SKM-1 treated with dmso at 0.1 percent for 144 hours (cell line): Measurements from ENCODE around the gene CC2D2B.
"Not testable (repeated sequence)": the region's sequence is repeated elsewhere in the genome, so short reads cannot be mapped to it uniquely, and the experiment has no call there.

ENCODE experiments used
- DNase-seq: peaks from one replicate; lab custom pipeline; 2025; ENCODE audit not compliant: unreplicated experiment; lab: John Stamatoyannopoulos, UW

The CC2D2B gene

DNA sequence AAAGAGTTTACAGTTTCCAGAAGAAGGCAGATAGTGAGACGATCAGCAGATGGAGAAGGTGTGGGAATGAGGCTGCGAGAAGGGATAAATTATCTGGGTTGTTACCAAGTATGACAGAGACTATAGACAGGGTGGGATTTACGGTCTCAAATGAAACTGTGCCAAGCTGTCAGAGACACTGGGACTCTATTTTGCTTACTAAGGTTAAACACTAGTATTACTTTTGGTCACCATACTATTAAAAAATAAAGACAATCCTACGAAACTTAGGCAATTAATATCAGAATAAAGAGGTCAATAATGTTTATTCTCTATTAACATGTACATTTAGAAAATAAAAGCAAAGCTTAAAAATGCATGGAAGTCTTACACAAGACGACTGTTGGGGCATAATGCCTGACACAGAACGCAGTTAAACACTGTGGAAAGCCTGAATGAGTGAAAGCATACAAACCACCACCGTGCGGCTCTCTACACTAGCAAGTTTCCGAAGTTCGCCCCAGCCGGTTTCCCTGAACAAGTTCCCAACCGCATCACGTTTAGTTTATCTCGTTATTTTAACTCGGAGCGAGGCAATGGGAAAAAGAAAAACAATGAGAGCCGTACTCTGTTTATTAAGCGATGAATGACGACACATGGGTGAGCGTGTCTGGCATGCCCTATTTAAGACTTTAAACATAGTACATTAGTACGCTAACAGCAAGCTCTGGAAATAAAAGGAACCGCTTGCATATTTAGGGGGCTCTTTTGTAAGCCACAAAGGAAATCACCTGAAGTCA, 909 bp upstream of the CC2D2B start:
- DNase-seq: peak; percentile 54

DNA sequence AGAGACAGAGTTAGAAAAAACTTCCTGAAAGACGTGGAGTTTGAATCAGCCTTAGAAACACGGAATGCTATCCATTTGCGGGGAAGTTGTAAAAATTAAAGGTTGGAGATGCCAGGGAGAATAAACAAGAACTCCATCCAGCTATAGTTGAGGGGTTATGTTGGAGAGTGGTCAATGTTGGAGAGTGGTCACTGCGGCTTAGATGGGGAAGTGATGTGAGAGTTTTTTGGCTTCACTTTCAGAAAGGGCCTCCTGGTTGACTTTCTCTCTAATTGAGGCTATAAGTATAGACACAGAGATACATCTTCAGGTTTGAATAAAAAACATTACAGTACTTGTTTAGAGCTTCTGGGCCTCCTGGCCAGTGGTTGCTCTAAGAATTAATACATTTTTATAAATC, 675 bp downstream of the CC2D2B start:
- no peak for DNase-seq

DNA sequence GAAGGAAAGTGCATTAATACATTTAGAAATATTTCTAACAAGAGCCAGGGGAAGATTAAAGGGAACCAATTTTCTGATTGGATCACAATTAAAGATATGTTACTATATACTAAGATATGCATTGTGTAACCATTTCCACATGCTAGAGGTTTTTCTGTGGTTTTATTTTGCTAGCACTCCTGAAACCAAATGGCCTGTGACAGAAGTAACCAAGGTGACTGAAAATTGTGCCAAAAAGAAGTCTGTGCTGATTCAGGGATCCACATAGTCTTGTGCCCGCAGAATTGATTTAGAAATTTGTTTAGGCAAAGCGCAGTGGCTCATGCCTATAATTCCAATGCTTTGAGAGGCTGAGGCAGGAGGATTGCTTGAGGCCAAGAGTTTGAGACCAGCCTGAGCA, 1.8 kb downstream of the CC2D2B start:
- no peak for DNase-seq

DNA sequence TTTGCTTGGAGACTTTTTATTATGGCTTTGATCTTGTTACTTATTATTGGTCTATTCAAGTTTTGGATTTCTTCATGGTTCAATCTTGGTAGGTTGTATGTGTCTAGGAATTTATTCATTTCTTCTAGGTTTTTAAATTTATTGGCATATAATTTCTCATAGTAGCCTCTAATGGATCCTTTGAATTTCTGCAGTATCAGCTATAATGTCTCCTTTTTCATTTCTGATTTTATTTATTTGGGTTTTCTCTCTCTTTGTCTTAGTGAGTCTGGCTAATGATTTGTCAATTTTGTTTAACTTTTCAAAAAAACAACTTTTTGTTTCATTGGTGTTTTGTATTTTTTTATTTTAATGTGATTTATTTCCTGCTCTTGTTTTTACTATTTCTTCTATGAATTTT, 8.3 kb downstream of the CC2D2B start:
- not testable (repeated sequence) for DNase-seq

DNA sequence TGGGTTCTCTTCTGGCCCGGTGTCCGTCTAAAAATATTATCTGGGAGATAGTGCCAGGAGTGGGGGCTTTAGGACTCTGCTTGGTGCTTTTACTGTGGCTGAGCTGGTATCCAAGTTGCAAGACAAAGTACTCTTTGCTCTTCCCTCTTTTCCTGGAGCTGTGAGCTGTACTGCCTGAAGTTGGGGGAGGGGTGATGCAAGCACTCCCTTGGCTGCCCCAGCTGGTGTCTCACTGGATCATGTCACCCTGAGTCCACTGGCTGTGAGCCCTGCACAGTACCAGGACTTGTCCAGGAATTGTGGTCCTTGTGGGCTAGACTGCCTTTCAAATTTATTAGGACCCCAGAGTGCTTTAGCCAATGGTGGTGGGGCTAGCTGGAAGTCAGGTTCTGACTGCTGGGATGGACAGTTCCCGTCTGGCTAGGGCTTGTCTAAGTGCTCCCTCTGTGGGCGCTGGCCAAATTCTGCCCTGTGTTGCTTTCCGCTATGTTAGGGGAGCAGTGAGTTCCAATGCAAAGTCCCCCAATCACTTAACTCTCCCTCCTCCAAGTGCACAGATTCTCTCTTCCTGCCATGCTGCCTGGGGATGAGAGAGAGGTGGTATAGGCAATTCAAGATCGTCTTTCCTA, 13.1 kb downstream of the CC2D2B start:
- no peak for DNase-seq

DNA sequence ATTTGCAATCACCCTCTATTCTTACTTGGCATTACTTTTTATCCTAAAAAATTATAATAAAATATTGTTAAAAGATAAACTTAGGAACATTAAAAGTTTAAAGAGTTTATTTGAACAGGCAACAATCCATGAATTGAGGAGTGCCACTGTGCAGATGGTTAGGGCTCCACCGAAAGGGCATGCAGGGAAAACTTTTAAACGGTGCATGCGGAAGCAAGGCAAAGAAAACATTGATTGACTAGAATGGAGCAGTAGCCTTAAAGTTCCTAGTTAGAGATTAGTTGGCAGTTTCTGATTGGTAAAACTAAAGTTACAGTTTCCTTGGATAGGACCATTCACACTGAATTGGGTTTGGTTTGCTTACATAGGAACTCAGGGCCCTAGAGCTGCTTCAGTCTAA, 17.3 kb downstream of the CC2D2B start:
- no peak for DNase-seq

DNA sequence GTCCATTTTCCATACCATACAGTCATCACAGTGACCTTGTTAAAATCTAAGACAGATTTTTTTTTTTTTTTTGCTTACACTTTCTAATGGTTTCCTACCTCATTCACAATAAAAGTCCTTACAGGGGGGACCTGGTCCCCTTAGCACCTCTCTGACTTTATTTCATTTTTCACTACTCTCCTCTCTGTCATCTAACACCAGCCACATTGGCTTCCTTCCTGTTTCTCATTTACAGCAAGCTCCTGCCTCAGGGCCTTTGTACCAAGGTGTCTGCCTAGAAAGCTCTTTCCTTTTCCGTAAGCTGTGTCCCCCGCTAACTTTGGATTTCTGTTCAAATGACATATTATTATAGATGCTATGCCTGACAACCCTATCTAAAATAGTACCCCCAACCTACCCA, 27.7 kb downstream of the CC2D2B start:
- no peak for DNase-seq

DNA sequence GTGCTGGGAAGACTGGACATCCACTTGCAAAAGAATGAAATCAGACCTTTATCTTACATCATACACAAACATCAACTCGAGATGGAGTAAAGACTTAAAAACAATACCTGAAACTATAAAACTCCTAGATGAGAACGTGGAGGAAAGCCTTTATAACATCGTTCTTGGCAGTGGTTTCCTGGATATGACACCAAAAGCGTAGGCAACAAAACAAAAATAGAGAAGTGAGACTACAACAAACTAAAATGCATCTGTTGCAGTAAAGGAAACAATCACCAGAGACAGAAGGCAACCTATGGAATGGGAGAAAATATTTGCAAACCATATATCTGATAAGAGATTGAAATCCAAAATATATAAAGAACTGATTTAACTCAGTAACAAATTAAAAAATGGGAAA, 33.3 kb downstream of the CC2D2B start:
- DNase-seq: no peak

DNA sequence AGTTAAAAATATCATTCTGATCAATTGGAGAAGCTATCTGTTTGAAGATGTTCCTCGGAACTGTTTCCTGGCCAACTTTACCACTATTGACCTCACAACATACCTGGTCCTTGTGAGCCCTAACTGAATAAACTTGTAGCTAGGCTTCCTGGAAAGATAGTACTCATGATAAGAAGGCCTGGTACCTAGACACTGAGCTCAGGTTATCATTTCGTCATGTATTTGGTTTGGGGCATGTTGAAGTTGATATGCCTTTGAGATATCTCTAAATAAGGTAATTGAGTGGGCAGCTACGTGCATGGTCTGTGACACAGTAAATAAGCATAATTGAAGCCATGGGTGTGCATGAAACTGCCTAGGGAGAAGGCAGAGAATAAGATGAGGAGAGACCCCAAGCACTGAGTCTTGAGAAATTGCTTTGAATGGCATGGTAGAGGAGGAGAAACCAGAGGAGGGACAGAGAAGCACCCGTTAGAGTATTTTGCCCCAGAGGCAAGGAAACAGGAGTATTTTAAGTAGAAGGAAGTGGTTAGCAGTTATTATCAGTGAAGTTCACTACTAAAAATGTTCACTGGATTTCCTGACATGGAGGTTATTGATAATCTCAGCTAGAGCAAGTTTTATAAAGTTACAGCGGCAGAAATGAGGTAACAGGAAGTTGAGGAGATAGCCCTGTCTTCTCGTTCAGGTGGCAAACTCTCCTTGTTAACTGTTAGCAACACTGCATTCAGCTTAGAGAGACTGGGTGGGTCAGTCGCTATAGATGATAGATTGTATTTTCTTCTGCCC, 55.6 kb downstream of the CC2D2B start:
- peak; percentile 31 for DNase-seq

DNA sequence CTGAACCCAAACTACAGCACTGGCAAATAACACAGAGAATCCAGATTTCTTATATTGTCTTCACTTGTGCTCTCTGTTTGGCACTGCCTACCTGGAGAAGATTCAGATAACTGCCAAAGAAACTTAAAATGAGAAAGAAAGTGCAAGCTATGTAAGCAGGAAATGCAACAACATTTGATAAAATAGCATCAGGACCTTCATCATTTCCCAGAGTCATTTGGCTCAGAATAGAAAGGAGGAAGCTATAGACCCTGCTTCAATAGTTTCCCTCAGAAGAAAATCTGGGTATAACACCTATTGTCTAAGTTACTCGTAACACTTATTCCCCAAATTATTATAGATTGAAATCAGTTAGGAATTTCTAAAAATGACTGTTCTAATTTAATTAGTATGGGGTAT, 56.2 kb downstream of the CC2D2B start:
- DNase-seq: no peak

DNA sequence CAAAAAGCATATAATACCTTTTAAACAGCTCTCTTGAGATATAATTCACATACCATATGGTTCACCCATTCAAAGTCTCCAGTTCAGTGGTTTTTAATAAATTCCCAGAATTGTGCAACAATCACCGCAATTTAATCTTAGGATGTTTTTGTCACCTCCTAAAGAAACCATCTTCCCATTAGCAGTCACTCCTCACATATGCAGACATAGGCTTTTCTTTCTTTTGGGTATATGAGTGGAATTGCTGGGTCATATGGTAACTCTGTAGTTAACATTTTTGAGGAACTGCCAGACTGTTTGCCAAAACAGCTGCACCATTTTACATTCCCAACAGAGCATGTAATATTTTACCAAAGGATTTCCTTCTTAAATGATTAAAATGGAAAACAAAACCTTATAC, 57.0 kb downstream of the CC2D2B start:
- no peak for DNase-seq

DNA sequence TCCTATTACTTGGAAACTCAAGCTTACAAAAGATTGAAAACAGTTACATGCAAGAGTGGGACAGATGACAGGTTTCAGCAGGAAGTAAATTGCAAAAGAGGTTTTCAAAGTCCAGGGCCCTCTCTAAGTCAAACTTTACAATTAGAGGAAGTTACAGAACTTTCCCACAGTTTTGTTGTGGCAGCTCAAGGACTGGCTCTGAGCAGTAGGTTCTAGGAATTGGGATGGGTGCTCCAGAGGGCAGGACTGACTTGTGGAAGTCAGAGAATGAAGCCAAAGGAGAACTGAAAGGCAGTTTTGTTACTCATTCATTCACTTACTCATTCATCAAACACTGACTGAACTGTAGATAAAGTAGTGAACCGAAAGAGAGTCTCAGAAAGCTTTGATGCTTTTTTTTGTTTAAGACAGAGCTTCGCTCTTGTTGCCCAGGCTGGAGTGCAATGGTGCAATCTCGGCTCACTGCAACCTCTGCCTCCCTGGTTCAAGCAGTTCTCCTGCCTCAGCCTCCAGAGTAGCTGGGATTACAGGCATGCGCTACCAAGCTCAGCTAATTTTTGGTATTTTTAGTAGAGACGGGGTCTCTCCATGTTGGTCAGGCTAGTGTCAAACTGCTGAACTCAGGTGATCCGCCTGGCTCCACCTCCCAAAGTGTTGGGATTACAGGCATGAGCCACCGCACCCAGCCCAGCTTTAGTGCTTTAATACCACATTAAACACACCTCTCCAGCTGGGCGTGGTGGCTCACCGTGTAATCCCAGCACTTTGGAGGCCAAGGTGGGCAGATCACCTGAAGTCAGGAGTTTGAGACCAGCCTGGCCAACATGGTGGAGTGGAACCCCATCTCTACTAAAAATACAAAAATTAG, 68.8 kb downstream of the CC2D2B start:
- peak; percentile 78 for DNase-seq

DNA sequence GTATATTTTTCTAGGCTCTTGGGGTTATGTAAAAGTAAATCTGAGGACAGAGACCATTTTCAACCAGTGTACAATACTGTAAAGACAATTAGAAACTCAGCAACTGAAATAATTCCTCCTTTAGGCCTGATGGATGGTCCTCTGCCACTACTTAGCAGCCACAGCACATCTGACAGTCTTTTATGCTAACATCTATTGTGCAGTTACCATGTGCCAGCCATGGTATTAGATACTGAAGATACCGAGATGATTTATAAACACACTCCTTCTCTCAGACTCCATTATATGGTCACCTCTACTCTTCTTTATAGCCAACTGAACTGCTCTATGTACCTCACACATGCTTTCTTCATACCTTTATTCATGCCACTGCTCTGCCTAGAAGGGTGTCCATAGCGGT, 74.4 kb downstream of the CC2D2B start:
- DNase-seq: no peak

DNA sequence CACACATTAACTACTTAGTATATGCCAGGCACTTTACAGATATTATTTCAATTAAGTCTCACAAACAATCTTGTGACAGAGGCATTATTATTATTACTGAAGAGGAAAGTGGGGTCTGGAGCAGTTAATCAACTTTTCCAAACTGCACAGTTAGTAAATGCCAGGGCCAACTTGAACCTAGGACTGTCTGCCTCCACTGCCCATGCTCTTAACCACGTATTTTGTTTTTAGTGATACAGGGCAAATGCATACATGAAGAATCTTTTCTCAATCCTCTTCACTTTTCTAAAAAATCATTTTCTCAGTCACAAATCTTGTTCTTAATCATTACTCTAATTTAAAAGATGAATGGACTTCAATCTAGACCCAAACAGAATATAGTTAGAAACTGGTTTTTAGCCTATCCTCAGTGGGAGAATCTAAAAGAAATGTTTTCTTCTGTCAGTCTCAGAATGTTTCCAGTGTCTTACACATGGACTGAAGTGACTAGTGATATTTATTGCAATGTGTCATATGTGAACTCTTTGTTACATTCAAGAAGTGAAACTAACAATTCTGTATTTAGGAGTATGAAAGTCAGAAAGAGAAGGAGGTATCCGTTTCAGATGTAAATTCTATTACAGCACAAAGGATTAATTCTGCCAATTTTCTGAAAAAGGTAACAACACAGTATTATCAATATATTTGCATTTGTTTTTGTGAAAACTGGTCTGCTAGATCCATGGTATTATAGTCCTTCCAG, 80.1 kb downstream of the CC2D2B start:
- no peak for DNase-seq

DNA sequence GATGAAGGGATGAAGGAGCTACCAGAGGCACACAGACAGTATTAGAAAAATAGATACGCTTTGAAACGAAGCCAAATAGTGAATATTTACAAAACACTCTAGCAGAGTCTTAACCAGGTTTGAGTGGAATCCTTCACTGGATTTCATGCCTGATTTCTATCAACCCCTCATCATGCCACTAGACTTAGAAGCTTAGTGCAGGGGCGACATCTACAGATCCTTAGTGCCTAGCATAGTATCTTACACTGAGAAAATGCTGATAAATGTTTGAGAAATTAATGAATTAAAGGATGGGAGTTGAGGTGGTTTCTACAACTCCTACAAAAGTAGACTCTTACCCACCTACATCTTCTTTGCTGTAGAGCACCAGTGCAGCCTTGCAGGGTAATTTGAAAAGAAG, 80.9 kb downstream of the CC2D2B start:
- no peak for DNase-seq

DNA sequence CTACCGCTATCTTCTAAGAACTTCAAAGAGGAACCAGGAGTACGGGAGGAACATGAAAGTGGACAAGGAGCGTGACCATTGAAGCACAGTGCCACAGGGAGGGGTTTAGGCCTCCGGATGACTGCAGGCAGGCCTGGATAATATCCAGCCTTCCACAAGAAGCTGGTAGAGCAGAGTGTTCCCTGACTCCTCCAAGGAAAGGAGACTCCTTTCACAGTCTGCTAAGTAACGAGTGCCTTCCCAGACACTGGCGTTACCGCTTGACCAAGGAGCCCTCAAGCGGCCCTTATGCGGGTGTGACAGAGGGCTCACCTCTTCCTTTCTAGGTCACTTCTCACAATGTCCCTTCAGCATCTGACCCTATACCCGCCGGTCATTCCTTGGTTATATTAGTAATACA, 86.6 kb downstream of the CC2D2B start:
- DNase-seq: not testable (repeated sequence)

DNA sequence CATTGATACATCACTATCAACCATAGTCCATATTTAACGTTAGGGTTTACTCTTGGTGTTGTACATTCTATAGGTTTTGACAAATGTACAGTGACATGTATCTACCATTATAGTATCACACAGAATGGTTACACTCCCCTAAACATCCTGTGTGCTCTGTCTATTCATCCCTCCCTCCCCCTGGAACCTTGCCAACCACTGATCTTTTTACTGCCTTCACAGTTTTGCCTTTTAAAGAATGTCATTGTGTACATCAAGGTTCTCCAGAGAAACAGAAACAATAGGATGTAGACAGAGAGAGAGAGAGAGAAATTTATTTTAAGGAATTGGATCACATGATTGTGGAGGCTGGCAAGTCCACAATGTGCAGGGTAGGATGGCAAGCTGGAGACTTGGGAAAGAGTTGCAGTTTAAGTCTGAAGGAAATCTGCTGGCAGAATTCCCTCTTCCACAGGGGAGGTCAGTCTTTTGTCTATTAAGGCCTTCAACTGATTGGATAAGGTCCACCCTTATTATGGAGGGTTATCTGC, 90.5 kb downstream of the CC2D2B start:
- DNase-seq: no peak

DNA sequence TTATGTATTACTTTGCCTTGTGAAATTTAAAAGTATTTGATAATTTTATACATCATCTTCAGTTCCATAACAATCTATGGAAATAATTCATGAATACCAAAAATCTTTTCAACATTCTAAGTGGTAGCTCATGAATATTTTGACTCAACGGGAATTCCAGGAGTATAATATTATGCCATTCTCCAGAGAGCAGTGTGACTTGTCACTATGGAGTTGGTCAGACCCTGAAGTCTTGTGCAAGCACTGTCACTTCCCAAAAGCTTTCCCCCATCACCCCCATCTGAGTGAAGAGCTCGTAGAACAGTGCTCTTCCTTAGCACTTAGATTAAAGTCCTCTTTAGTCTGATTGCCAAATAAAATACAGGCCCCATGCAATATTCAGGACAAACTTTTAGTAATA, 106.2 kb downstream of the CC2D2B start:
- DNase-seq: no peak

DNA sequence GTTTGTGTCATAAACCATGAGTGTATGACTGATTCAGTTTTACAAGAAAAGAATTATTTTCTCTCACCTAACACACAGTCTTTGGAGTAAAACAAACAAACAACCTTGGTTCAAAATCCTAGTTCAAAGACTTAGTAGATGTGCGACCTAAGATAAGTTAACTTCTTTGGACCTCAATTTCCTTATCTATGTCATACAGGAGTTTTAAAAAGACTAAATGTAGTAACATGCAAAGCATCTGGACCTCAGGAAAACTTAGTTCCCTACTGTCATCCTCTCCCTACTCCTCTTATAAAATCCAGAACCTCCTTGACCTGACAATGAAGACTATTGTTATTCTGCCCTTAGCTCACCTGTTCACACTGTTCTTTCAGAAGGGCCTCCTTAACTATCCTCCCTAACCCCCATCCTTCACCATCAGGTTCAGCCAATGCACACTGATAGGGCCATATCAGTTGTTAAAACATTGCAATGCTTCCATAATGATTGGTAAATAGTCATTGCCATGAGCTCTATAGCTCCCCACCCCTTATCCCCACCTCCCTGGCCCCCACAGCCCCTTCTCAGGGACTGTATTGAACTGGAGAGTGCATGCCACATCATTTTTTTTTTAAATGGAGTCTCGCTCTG, 106.8 kb downstream of the CC2D2B start:
- DNase-seq: no peak

DNA sequence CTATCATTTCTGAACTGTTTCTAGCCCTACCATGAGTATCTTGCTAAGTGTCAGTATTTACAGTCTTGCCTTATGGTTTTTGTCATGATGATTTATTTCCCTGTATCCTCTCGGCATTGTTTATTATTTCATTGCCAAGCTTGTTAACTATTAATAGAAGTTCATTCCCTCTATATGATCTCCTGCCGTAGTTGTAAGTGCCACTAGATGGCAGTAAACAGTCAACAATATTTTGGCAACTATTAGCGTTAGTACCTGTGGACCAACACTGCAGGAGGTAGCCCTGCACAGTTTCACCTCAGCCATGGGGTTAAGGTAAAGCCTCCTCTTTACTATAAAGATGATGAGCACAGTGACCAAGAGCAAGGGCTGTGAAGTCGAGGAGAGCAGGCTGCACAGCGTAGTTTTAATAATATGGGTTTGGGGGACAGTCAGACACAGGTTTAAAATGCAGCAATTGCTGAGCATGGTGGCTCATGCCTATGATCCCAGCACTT, 109.5 kb downstream of the CC2D2B start:
- DNase-seq: peak; percentile 35
